Measurements from ENCODE around the gene NIP7.

DNA sequence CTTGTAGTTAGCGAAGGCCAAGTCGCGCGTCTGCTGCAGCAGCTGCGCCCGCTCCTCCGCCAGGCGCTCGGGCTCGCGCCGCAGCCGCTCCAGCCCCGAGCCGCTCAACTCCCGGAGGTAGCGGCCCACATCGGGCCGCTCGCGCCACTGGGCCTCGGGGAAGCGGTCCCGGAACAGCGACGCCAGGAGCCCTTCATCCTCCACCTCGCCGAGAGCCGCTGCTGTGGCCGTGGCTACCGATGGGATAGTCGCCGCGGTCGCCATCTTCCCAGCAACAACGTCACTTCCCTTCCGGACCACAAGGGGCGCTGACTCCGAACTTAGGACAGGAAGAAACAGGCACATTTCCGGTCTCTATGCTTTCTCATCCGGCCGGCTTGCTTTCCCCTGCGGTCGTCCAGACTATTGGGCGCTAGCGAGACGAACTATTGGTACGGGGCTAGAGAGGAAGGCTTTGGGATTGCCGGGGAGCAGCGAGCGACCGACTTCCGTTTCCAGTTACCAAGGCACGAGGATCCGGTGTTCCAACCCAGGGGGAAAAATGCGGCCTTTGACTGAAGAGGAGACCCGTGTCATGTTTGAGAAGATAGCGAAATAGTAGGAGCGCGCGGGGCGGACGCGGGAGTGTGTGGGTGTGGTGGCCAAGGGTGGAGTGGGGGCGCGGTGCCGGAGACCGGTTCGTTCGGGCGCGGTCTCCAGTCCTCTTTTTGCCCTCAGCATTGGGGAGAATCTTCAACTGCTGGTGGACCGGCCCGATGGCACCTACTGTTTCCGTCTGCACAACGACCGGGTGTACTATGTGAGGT lies at the start of gene NIP7, which contains the start of gene COG8:
- TF ChIP-seq, protein P1, sequence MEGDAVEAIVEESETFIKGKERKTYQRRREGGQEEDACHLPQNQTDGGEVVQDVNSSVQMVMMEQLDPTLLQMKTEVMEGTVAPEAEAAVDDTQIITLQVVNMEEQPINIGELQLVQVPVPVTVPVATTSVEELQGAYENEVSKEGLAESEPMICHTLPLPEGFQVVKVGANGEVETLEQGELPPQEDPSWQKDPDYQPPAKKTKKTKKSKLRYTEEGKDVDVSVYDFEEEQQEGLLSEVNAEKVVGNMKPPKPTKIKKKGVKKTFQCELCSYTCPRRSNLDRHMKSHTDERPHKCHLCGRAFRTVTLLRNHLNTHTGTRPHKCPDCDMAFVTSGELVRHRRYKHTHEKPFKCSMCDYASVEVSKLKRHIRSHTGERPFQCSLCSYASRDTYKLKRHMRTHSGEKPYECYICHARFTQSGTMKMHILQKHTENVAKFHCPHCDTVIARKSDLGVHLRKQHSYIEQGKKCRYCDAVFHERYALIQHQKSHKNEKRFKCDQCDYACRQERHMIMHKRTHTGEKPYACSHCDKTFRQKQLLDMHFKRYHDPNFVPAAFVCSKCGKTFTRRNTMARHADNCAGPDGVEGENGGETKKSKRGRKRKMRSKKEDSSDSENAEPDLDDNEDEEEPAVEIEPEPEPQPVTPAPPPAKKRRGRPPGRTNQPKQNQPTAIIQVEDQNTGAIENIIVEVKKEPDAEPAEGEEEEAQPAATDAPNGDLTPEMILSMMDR (IDR thresholded peaks at IDR 0.05; ENCODE audit: low read length) = peak; percentile 66
- TF ChIP-seq EZH2 (IDR thresholded peaks at IDR 0.05; ENCODE audit: borderline replicate concordance, low read length) = no peak
